GM12874 (cell line): Measurements from ENCODE around the gene RUNX1.

ENCODE experiments used
- TF ChIP-seq, protein P1 (sequence below): IDR thresholded peaks from 2 replicates; pipeline ENCODE4 v1.5.1; 2011; ENCODE audit warnings: low read depth, mild to moderate bottlenecking, control low read depth, low read length, moderate library complexity; ENCODE audit not compliant: insufficient read depth

The RUNX1 gene

DNA sequence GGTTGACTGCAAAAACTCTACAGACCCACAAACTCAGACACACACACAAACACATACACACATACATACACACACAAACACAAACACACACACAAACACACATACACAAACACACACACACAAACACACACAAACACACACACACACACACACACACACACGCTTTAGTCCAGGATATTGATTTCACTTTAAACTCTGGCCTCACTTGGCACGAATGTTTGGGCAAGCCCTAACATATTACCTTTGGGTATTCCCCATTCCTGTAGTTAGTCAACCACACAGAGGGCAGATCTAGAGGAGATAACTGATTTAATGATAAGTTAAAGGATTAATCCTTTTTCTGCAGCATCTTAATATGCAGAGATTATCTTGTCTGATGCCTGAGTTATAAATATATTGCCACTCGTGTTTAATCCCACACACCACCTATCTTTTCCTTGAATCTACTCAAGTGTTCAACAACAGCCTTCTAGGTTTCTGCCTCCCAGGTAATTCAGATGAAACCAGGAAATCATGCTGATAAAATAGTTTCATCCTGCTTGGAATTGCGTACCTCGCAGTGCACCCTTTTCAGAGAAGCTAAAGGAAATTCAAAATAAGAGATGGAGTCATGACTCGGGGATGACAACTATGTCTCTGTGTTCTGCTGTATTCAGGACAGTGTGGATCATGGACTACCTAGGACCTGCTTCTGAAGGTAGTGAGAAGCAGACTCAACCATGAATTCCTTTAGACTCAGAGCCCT lies 14.5 kb upstream of the RUNX1 start:
- TF ChIP-seq, protein P1, sequence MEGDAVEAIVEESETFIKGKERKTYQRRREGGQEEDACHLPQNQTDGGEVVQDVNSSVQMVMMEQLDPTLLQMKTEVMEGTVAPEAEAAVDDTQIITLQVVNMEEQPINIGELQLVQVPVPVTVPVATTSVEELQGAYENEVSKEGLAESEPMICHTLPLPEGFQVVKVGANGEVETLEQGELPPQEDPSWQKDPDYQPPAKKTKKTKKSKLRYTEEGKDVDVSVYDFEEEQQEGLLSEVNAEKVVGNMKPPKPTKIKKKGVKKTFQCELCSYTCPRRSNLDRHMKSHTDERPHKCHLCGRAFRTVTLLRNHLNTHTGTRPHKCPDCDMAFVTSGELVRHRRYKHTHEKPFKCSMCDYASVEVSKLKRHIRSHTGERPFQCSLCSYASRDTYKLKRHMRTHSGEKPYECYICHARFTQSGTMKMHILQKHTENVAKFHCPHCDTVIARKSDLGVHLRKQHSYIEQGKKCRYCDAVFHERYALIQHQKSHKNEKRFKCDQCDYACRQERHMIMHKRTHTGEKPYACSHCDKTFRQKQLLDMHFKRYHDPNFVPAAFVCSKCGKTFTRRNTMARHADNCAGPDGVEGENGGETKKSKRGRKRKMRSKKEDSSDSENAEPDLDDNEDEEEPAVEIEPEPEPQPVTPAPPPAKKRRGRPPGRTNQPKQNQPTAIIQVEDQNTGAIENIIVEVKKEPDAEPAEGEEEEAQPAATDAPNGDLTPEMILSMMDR, result no peak

GRCh38 chr21:35062016-35062415 lies 12.9 kb upstream of the RUNX1 start:
- TF ChIP-seq, protein P1, result no peak

- TF ChIP-seq, protein P1, result no peak
These were observed 10.6 kb upstream of the RUNX1 start for GRCh38 chr21:35059742-35060141.

- TF ChIP-seq, protein P1, result no peak
These were observed 9.0 kb upstream of the RUNX1 start for GRCh38 chr21:35058058-35058457.

- TF ChIP-seq, protein P1, result no peak
These were observed 8.3 kb upstream of the RUNX1 start for GRCh38 chr21:35057428-35057827.

DNA sequence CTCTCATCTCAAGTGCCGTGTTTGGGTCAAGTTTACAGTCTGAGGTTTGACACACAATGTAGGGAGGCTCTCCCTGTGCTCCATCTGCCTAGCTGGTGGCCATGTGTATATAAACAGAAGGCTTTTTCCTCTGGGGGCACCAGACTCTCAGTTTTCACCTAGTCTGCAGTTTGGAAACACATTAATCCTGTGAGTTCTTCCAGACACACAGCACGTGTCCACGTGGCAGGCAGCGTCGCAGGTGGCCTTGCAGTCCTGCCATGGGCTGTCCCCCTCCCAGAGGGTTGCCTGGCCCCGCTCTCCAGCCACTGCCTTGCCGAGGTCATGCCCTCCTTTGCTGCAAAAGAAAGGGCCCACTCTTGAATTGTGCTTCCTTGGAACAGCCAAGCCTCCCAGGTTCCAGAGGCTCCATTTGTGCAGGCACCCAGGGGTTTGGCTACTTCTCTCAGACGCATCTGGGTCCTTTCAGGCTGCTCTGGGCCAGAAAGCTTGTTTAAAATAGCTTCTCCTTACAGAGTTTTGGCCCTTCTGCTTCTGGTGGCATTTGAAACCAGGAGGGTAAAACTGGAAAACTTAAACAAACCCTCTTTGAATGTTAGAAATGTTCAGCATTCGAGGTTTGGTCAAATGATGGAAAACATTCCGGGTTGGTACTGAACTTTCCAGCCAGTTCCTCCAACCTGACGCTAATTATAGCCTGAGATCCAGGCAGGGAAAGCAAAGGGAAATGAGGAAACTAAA lies 4.4 kb upstream of the RUNX1 start:
- TF ChIP-seq, protein P1, result no peak

- TF ChIP-seq, protein P1, result no peak
These were observed 3.7 kb upstream of the RUNX1 start for GRCh38 chr21:35052801-35053200.
